GM12878 (cell line): ENCODE data around the gene BARHL1. TPM values are rescaled to one million over a fixed set of nuclear protein-coding genes. Genes with fewer than 3 reads are reported as not detected.

Source experiments
- ATAC-seq: fragments of 200-7000 bp; cut with Tn5 transposase; 3 replicates; pipeline ENCODE4 v1.9.1; 2020; ENCODE audit warnings: mild to moderate bottlenecking, moderate library complexity
- BruUV-seq: library from RNA; stranded (reverse); fragments of 400-500 nt; replicated peaks from 2 replicates; lab custom pipeline; 2021; lab: Mats Ljungman, UMichigan
- CTCF ChIA-PET: fragments of 300-600 bp; sonication (Branson Sonifier 250); formaldehyde crosslinking; extraction: SDS; loops from one replicate; lab custom pipeline; 2021; ENCODE audit warnings: inconsistent platforms; lab: Yijun Ruan, JAX
- POLR2A ChIA-PET: fragments of 350-600 bp; formaldehyde crosslinking; extraction: SDS; loops from one replicate; lab custom pipeline; 2021; ENCODE audit warnings: inconsistent platforms; lab: Charles Lee
- RAD21 ChIA-PET: fragments of 300-600 bp; sonication (Branson Sonifier 250); formaldehyde crosslinking; loops from one replicate; lab custom pipeline; 2023; ENCODE audit warnings: antibody characterized with exemption; ENCODE audit not compliant: unreplicated experiment; lab: Charles Lee
- SMC1A ChIA-PET: fragments of 300-600 bp; sonication (Branson Sonifier 250); formaldehyde crosslinking; loops from one replicate; lab custom pipeline; 2023; ENCODE audit not compliant: unreplicated experiment, uncharacterized antibody; lab: Charles Lee
- DNase-seq: peaks from one replicate; pipeline ENCODE4 v3.0.0-alpha.2; 2011; ENCODE audit warnings: low read depth, low spot score
- FAIRE-seq: peaks from 3 replicates; lab custom pipeline; 2011; peaks lifted over from hg19 to GRCh38; lab: Jason Lieb, UNC
- H2AFZ ChIP-seq: 2 replicates; pipeline ENCODE4 v1.6.0; 2011; ENCODE audit warnings: low read depth, low read length, control low read depth; ENCODE audit not compliant: control insufficient read depth
- H3K27ac ChIP-seq: 2 replicates; pipeline ENCODE4 v1.5.1; 2011; ENCODE audit warnings: control low read depth; ENCODE audit not compliant: control insufficient read depth, insufficient read depth
- H3K27me3 ChIP-seq, 2 experiments: replicated peaks in 1 of 2; 2 replicates each; pipeline versions ENCODE4 v1.6.0 to v1.6.1; 2011; ENCODE audit warnings: low read length in 1 of 2; ENCODE audit not compliant: control insufficient read depth in 2 of 2, insufficient read depth in 2 of 2
- H3K36me3 ChIP-seq, 2 experiments: 2 replicates each; pipeline ENCODE4 v1.5.1; 2011; ENCODE audit warnings: low read length in 1 of 2; ENCODE audit not compliant: control insufficient read depth in 2 of 2, insufficient read depth in 2 of 2
- H3K4me1 ChIP-seq: 2 replicates; pipeline ENCODE4 v1.6.1; 2011; ENCODE audit warnings: mild to moderate bottlenecking, low read length, moderate library complexity, mixed read lengths; ENCODE audit not compliant: control insufficient read depth, insufficient read depth
- H3K4me2 ChIP-seq: 2 replicates; pipeline ENCODE4 v1.6.0; 2011; ENCODE audit warnings: control low read depth; ENCODE audit not compliant: control insufficient read depth, insufficient read depth
- H3K4me3 ChIP-seq: fragments of 200-600 bp; sonication (generic); 2 replicates; pipeline ENCODE4 v1.5.1; 2016
- H3K79me2 ChIP-seq: 2 replicates; pipeline ENCODE4 v1.6.0; 2011; ENCODE audit warnings: low read length; ENCODE audit not compliant: control insufficient read depth, insufficient read depth
- H3K9ac ChIP-seq: 2 replicates; pipeline ENCODE4 v1.8.0; 2011; ENCODE audit warnings: low read length, control low read depth, mixed read lengths; ENCODE audit not compliant: control insufficient read depth, insufficient read depth
- H3K9me3 ChIP-seq: replicated peaks from 3 replicates; pipeline ENCODE4 v1.5.1; 2011; ENCODE audit warnings: mild to moderate bottlenecking, low read length; ENCODE audit not compliant: control insufficient read depth, insufficient read depth
- H4K20me1 ChIP-seq: 2 replicates; pipeline ENCODE4 v1.6.0; 2011; ENCODE audit not compliant: control insufficient read depth, insufficient read depth
- ASH2L ChIP-seq: fragments of 300-600, 200-600 bp; sonication (generic); IDR thresholded peaks from 2 replicates; pipeline ENCODE4 v1.6.1; 2017; ENCODE audit warnings: low read depth, mild to moderate bottlenecking, borderline replicate concordance
- CBX5 ChIP-seq: sonication (generic); IDR thresholded peaks from 2 replicates; pipeline ENCODE4 v1.6.1; 2016; ENCODE audit warnings: low read depth, moderate library complexity, mild to moderate bottlenecking, inconsistent platforms
- GABPA ChIP-seq: IDR thresholded peaks from 2 replicates; pipeline ENCODE4 v1.6.1; 2014; ENCODE audit warnings: antibody characterized with exemption, low read depth, mild to moderate bottlenecking, inconsistent platforms
- GATAD2B ChIP-seq: fragments of 450-650 bp; conservative IDR thresholded peaks from 2 replicates; pipeline ENCODE4 v1.6.1; 2017; ENCODE audit warnings: low read depth, mild to moderate bottlenecking, moderate library complexity
- HDGF ChIP-seq: fragments of 450-650 bp; IDR thresholded peaks from 2 replicates; pipeline ENCODE4 v1.6.1; 2016; ENCODE audit warnings: antibody characterized with exemption
- POLR2A ChIP-seq: IDR thresholded peaks from 2 replicates; pipeline ENCODE4 v1.6.1; 2011; ENCODE audit warnings: low read depth, mild to moderate bottlenecking, low read length
- PRDM15 ChIP-seq: fragments of 450-650 bp; formaldehyde crosslinking; IDR thresholded peaks from 2 replicates; pipeline ENCODE4 v1.4.0; 2020; ENCODE audit warnings: mild to moderate bottlenecking, moderate library complexity
- SIN3A ChIP-seq: IDR thresholded peaks from 2 replicates; pipeline ENCODE4 v1.6.1; 2012; ENCODE audit warnings: low read depth, low read length, improper control_type of control experiment
- SIX5 ChIP-seq: IDR thresholded peaks from 2 replicates; pipeline ENCODE4 v1.6.1; 2011; ENCODE audit warnings: mild to moderate bottlenecking, low read depth, low read length, moderate library complexity; ENCODE audit not compliant: severe bottlenecking
- SPI1 ChIP-seq: IDR thresholded peaks from 2 replicates; pipeline ENCODE4 v1.6.1; 2011; ENCODE audit warnings: low read depth, mild to moderate bottlenecking, low read length, moderate library complexity, borderline replicate concordance; ENCODE audit not compliant: insufficient read depth
- STAT1 ChIP-seq: fragments of 450-650 bp; conservative IDR thresholded peaks from 2 replicates; pipeline ENCODE4 v1.6.1; 2014; ENCODE audit warnings: antibody characterized with exemption, mild to moderate bottlenecking
- WGBS: methylation state at CpG from one replicate; pipeline ENCODE4 v1.1.6; 2016; ENCODE audit warnings: low lambda C conversion rate; ENCODE audit not compliant: insufficient replicate concordance, insufficient coverage; ENCODE audit errors: missing lambda C conversion rate; 5-methylcytosine and 5-hydroxymethylcytosine counted together
- in situ Hi-C: fragments of 300-500 bp; cut with MboI; formaldehyde crosslinking; loops from 9 replicates; pipeline ENCODE4 v1.14.3; 2018; ENCODE audit warnings: mixed read lengths
- intact Hi-C: fragments of 100-400 bp; cut with micrococcal nuclease; formaldehyde crosslinking; loops from one replicate; pipeline ENCODE4 v1.14.2; 2022; ENCODE audit not compliant: unreplicated experiment
- polyA plus RNA-seq, 11 experiments: library from polyadenylated mRNA; depleted of rRNA in 4 of 11; unstranded in 6 of 11; stranded (reverse) in 5 of 11; fragments of >200 nt; fragmentation: Nextera tagmentation in 4 of 11; fragmentation: Illumina TruSeq in 1 of 11; extraction: Ambion mirVana in 4 of 11; extraction: Trizol in 1 of 11; gene quantifications; 1 replicate in 1 of 11; 2 replicates in 10 of 11; pipeline versions ENCODE4 v1.2.1 to v1.2.3, GENCODE V29; 2011 to 2016; ENCODE audit warnings: inconsistent platforms in 2 of 11, missing spikeins in 2 of 11, low read depth in 1 of 11
- total RNA-seq, 4 experiments: library from RNA; depleted of rRNA in 3 of 4; stranded (reverse); fragments of >200 nt in 3 of 4; fragmentation: Illumina TruSeq in 1 of 4; extraction: Trizol in 1 of 4; gene quantifications; 2 replicates each; pipeline versions ENCODE4 v1.2.1 to v1.2.3, GENCODE V29; 2013 to 2021

Gene BARHL1
- total and polyA plus RNA-seq, 10 of the 15 experiments (the other 5 are each of a cell fraction or from before 2014, with no cell fraction given): not detected

- peaks cover 9 to 22% of the 10 kb centered on the region in 2 experiments for H3K27me3 ChIP-seq
- ChIA-PET POLR2A (no interaction called here), CTCF (interaction anchor here (0.8 kb wide), 1 partner anchor 168 kb away, joined by 3 read pairs; no protein-coding TSS in a partner anchor), SMC1A (no interaction called here), RAD21 (no interaction called here)
- TF ChIP-seq GABPA: no peak
- no peak for TF ChIP-seq SPI1
- TF ChIP-seq POLR2A: no peak
- no peak for TF ChIP-seq HDGF
- TF ChIP-seq ASH2L: no peak
- TF ChIP-seq SIN3A: no peak
- TF ChIP-seq CBX5: no peak
- no peak for TF ChIP-seq STAT1
- no peak for TF ChIP-seq GATAD2B
- no peak for TF ChIP-seq SIX5
- TF ChIP-seq PRDM15: no peak
- no peaks in the 10 kb centered on the region for H3K36me3 ChIP-seq
- 9% methylated on average over 15 of the region's 15 CpGs for WGBS
- no peak for DNase-seq
- in situ Hi-C loops: loop anchor here (5.0 kb wide), 1 partner anchor 167 kb away; the partner anchor contains the start of gene CFAP77
- intact Hi-C loops: no loop called here
- BruUV-seq: no TSS peak
- H3K4me3 ChIP-seq: no peak overlapping the region
- no peak for FAIRE-seq
- ATAC-seq: no peak
- no peaks in the 10 kb centered on the region for H3K79me2 ChIP-seq
- no peaks in the 10 kb centered on the region for H3K4me1 ChIP-seq
- no peak overlapping the region for H3K9ac ChIP-seq
- peaks cover 4% of the 10 kb centered on the region; the same call in 1 of the 2 replicates for H4K20me1 ChIP-seq
- no peak overlapping the region for H3K27ac ChIP-seq
- H3K4me2 ChIP-seq: no peak overlapping the region
- H2AFZ ChIP-seq: no peak overlapping the region
- no peaks in the 10 kb centered on the region for H3K9me3 ChIP-seq
Observed at GRCh38 chr9:132579427-132579798, 3.0 kb upstream of the BARHL1 start.
